HPDE6-E6E7 (cell line): Measurements from ENCODE around the gene HLCS.

Source experiments
- DNase-seq: peaks from one replicate; pipeline ENCODE4 v3.0.0; 2011; ENCODE audit warnings: missing footprints; ENCODE audit errors: extremely low spot score

The HLCS gene

GRCh38 chr21:36985751-36986594, 19.5 kb upstream of the HLCS start:
- DNase-seq = no peak

GRCh38 chr21:36981977-36982700, 15.7 kb upstream of the HLCS start:
- DNase-seq = no peak

DNA sequence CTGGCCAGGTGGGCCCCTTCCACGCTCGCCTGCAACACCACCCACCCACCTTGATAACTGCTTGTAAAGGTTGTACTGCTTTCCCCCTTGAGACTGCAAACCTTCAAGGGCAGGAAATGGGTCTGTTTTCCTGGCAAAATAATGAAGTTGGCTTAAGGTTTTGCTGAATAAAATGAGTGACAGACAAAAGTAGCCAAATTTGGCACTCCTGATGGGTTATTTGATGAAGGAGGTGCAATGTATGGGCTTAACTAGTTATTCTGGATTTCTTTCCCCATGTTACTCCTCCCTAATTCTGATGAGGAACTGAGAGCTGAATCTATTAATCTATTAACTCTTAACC, 14.6 kb upstream of the HLCS start:
- no peak for DNase-seq

GRCh38 chr21:36980280-36981048, 14.0 kb upstream of the HLCS start:
- peak; percentile 25 for DNase-seq

GRCh38 chr21:36976882-36977651, 10.6 kb upstream of the HLCS start:
- DNase-seq = peak; percentile 50

GRCh38 chr21:36976228-36976861, 9.9 kb upstream of the HLCS start:
- no peak for DNase-seq

DNA sequence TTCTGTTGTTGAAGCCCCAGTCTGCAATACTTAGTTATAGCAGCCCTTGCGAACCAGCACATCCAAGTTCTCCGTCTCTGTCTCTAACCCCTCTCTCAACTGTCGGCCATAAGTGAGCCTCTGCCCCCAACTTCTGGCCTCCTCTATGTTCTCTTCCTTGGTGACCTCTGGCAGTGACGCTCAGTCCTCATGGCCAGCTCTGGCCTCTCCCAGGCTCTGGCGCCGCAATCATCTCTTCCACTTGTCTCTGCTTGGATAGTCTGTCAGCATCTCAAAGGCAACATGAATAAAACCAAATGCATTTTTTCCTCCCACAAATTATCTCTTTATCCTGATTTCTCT, 8.4 kb upstream of the HLCS start:
- DNase-seq = no peak

GRCh38 chr21:36973986-36974850, 7.7 kb upstream of the HLCS start:
- DNase-seq = no peak

DNA sequence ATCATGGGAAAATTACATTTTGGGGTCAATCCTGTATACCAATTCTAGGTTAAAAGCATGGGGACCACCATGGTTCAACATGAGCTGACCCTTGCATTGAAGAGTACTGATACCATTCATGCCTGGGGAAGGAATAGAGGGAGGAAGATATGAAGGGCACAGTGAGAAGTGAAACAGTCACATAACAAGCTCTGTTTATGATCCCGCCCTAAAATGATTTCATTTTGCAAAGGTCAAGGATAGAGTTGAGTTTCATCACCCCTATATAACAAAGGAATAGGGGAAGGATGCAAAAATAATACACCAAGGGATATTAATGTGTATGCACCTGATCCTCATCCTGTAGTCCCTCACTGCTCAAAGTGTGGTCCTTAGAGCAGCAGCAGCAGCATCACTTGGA, 2.5 kb upstream of the HLCS start:
- DNase-seq = no peak

GRCh38 chr21:36968414-36968813, 1.9 kb upstream of the HLCS start:
- no peak for DNase-seq

DNA sequence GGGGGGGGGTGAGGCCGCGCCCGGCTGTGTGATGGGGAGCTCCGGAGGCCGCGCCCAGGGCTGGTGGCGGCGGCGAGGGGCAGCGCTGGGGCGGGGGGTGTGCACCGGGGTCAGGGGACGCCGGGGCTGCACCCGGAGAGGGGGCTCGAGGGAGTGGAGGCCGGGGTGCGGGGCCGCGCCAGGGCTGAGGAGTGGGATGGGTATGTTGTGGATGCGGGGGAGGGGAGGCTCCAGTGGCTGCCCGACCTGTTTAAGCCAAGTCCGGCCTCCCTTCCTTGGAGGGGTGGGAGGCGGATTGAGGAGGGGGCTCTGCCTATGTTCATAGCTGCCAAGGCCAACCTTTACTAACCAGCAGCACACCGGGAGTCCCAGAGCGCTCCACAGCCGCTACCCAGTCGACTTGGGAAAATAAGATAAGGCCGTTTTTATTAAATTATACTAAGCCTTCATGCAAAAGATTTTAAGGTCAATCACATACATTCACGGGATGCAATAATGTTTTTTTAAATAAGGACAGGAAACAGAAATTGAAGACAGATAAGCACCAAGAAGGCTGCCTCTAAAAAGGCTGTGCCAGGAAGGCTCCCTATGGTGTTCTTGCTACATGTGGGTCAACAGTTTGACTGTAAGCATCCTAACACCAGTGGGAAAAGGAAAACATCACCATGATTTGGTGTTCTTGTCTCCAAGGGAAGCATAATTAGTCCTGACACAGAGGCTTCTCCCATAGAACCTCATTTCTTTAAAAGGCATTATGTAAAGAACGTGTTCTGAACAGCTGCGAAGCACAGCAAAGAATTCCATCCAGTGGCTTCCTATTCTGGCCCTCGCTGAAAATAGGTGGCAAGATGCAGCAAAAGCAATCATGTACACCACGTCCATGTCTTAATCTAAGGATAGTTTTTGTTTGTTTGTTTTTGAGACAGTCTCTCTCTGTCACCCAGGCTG, 626 bp upstream of the HLCS start:
- no peak for DNase-seq

DNA sequence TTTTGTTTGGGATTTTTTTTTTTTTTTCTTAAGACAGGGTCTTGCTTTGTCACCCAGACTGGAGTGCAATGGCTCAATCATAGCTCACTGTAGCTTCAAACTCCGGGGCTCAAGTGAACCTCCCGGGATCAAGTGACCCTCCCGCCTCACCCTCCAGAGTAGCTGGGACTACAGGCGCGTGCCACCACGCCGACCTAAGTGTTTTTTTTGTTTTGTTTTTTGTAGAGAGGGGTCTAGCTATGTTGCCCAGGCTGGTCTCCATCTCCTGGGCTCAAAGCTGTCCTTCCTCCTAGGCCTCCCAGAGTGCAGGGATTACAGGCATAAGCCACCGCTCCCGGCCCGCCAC, 776 bp downstream of the HLCS start:
- DNase-seq = no peak

GRCh38 chr21:36964827-36965719, 1.4 kb downstream of the HLCS start:
- no peak for DNase-seq

DNA sequence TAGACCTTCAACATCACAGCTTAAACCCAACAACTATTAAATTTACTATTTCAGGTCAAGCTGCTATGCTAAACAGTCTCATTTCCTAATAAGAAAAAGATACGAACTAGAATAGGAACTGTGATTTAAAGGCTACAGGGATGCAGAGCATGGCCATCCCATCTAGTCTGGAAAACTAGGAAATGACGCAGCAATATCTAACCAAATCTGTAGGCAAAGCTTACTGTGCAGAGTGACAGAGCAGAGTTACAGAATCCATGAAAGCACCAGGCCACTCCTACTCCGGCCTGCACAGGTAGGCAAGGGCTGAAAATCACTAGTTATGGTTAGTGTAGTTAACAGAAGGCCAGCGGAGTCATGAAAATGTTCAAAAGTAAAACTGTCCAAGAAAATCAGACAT, 2.1 kb downstream of the HLCS start:
- DNase-seq = no peak

DNA sequence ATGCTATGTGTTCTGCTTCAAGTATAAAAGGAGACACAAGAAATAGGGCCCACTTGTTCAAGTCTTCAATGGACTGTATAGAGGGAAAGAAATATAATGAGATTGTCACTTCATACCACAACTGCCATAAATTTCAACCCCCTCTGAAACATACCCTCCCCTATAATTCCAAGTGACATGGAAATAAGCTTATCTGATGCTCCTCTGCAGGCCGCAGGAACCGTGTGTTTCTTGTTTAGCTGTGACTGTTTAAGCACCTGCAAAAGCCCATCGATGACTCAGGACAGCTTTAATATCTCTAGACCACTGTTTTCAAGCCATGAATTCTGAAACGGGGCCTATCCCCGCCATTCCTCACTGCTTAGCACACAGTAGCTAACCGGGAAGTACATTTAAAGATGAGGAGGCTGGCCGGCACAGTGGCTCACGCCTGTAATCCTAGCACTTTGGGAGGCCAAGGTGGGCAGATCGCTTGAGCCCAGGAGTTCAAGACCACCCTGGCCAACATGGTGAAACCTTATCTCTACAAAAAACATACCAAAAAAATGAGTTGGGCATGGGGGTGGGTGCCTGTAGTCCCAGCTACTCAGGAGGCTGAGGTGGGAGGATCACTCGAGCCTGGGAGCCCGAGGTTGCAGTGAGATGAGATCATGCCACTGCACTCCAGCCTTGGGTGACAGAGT, 4.2 kb downstream of the HLCS start:
- DNase-seq = no peak

GRCh38 chr21:36960676-36961284, 5.7 kb downstream of the HLCS start:
- DNase-seq = no peak
